Stimulated activated CD4-positive, alpha-beta T cell treated with anti-CD3 and anti-CD28 coated beads, Interleukin-4, amount 100 ng/mL, for 48 hours (primary cell): ENCODE data around the gene PIMREG.

Experiments used
- DNase-seq, 2 donors: peaks; one replicate each; pipeline ENCODE4 v3.0.0-alpha.2; 2020; ENCODE audit warnings: low read depth in 2 of 2

Gene PIMREG, protein sequence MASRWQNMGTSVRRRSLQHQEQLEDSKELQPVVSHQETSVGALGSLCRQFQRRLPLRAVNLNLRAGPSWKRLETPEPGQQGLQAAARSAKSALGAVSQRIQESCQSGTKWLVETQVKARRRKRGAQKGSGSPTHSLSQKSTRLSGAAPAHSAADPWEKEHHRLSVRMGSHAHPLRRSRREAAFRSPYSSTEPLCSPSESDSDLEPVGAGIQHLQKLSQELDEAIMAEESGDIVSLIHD

DNA sequence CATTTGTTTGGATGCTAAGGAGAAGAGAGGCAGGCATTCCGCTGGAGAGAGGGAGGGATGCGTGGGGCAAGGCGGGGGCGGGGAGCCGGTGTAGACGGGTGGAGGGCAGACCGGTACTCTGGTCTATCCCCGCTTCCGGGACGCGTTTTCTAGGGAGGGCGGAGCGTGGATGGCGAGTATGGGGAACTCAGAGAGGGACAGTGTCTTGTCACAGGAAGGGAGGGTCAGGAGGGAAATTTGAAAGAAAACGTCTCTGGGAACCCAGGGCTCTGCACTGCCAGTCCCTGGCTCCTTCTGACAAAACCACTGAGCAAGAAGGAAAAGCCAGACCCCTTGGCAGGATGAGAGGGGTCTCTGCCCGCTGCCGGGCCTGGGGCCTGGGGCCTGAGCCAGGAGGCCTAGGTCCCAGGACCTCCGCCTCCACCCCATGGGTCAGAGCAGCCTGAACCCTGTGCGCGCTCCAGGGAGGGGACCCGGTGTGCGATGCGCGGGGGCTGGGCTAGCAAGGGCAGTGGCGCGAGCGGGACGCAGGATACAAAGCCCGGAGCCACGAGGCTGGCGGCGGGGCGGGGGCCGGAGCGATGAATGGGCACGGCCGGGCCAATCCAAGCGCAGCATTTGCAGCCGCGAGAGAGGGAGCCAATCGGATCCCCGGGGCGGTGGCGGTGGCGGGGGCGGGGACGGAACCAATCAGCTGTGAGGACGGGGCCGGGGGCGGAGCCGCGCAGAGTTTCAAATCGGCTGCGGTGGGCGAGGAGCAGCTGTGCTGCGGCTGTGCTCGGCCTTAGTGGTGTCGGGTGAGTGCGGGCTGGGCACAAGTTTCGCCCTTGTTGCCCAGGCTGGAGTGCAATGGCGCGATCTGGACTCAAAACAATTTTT is at the start of gene PIMREG:
Gene PIMREG, plus strand, starts transcription at position 764 of the 879 bp plus-strand sequence. CDS start 656 bp downstream, outside the sequence.
- peak; percentile 91 to 96 for DNase-seq

- DNase-seq, result no peak
Observed at GRCh38 chr17:6398955-6399354, 45.3 kb upstream of the PIMREG start.

- no peak for DNase-seq
Observed at GRCh38 chr17:6402258-6402657, 42.0 kb upstream of the PIMREG start.

DNA sequence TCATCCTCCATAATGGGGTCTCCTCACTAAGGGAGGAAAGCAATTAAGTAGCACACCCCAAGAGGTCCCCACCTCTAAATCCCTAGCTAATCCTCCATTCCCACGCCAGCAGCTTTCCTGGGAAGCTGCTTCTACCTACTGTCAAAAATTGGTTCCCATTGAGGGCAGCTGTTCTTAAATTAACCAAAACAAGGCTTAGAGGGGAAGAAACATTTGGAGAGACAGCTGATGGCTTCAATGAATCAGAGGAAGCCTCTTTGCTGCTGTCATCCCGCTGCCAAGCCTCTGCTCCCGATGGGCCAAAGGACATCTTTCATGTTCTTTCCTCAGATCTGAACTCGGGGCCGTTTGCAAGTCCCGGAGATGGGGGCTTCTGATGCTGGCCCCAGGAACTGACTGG is 36.0 kb upstream of the PIMREG start:
- DNase-seq, result no peak

DNA sequence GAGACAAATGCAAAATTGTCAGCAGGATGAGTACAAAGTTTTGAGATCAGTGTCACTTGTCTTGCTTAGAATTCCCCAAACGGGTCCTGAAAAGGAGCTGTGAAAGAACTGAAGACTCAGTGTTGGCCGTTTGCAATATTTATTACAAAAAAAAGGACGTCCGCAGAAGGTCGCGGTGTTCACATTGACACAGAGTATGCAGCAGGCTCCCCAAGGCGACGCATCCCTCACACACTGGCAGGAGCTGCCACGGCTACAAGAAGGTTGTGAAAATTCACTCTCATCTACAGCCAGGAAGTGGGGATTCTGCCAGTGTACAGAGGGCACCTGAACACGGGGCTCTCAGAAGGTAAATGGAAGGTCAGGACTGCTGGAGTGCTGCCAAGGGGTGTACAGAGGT is 35.5 kb upstream of the PIMREG start:
- no peak for DNase-seq

DNA sequence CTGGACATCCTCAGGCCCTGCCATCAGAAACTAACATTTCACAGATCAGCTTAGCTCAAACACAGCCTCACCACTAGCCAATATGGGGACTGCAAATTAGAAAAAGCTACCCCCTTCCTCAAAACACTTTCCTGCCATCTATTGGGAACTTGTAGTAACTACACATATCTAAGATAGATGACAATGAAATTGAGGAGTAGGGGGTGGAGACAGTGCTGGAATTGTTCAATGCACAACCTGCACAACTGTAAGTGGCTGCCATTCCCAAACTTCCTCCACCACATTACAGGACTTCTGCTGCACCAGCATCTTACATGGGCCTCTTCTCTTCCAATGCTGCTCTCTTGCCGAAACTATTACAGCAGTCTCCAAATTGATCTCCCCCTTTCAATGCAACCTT is 31.2 kb upstream of the PIMREG start:
- no peak for DNase-seq

DNA sequence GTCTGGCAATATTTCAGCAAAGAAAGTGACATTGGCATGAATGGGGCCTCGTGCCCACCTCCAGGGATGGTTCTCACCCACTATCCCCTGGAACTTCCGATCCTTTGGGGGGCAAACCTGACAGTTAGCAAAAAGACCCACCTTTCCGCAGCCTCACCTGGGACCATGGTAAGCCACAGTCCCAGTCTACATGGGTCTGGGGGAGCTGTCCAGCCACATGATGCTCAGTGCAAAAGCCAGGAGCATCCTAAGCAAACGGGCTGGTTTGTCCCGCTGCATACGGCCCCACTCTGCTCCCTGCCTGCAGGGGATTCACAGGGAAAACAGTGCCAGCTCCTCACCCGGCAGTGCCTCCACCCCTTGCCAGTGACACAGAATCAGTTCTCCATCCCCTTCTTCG is 28.6 kb upstream of the PIMREG start:
- DNase-seq, result no peak

DNA sequence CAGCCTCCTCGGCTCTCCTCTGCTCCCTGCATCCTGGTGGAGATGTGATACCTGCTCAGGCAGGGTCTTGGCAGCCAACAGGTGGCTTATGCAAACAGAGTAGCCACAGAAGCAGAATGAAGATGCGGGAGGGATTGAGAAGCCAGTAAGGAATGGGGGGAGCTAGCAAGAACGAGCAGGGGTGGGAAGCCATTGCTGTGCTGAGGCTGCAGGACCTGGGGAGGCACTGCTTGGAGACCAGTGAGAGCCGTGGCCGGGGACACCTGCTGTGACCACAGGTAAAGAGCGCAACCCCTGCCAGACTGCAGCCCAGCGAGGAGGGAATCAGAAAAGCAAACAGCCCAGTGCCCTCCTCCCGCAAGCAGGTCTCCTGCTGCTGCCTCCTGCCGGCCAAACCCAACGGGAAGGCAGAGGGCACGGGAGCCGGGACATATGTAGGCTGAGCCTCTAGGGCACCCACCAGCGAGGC is 24.0 kb upstream of the PIMREG start:
- DNase-seq, result peak in 1 of 2 donors; percentile 26

GRCh38 chr17:6421700-6422604 is 22.3 kb upstream of the PIMREG start:
- DNase-seq, result peak; percentile 66 to 73

DNA sequence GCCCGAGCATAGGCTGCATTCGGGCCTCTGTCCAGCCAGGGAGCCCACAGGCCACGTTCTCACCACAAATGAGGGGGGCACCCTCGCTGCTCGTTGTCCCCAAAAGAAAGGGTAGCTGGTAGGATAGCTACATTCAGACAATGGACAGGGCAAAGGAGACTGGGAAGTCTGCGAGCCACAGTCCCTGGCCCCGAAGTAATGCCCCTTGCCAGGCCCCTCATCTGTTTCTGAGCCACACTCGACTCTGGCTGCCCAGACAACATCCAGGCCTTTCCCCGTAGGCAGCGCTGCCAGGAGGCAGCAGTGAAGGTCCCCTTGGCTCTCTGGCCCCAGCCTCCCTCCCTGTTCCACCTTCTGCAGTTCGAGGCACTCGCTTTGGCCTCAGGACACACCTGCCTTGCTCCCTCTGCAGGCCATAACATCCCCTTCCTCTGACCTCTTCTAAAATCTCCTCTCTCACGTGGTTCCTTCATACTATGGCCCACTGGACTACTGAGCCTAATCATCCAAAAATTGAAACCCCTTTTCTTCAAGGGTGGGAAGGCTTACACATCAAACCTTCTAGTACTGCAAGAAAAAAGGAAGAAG is 21.5 kb upstream of the PIMREG start:
- no peak for DNase-seq

DNA sequence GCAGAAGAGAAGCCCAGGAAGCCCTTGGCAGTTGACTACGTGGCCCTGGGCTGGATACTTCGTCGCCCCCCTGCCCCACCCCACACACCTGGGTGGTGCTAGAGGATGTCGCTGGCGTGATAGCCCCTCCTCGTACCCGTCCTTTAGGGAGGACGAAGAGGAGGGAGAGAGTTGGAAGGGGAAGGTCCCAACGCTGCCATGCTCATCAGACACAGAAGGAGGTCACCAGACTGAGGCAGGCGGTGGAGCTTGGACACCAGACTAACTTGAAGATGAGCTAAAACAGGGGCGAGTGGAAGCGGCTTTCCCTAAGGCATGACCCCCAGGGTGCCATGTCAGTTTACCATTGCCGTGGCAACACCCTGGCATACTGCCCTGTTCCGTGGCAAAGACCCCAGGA is 20.3 kb upstream of the PIMREG start:
- DNase-seq, result no peak

DNA sequence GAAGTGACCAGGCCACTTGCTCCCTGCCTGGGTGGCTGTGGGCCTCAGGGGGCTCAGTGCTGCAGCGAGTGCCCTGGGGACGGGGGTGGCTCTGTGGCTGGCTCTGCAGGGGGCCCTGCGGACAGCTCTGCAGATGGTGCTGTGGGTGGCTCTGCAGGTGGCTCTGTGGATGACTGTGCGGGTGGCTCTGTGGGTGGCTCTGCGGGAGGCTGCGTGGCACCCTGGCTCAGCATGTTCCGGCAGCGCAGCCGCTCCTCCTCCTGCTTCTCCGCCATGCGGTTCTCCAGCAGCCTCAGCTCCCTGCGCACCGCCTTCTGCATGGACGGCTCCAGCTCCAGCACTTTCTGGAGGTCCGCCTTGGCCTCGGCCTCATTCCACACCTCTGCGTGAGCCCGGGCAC is 18.8 kb upstream of the PIMREG start:
- DNase-seq, result no peak

GRCh38 chr17:6426356-6427101 is 17.7 kb upstream of the PIMREG start:
- DNase-seq, result no peak

GRCh38 chr17:6427279-6427781 is 16.9 kb upstream of the PIMREG start:
- DNase-seq, result peak; percentile 24 to 38

GRCh38 chr17:6428207-6428965 is 15.9 kb upstream of the PIMREG start:
- no peak for DNase-seq

DNA sequence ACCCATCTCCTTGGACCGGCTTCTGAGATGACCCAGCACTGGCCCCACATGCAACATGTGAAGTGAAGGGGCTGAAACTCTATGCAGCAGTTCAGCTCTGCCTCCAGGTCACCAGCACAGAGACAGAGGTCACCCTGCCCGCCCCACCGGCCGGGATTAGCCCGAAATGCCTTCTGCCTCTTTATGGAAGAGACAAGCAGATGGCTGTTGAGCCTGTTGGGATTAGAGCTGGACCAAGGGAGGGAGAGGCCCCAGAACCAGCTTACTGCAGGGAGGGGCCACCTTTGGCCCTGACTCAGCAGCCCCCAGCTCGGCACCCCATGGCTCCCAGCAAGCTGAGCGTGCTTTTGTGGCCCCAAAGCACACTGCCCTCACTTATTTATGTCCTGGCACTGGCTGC is 15.0 kb upstream of the PIMREG start:
- DNase-seq, result no peak

GRCh38 chr17:6430769-6431168 is 13.5 kb upstream of the PIMREG start:
- DNase-seq, result no peak

- DNase-seq, result no peak
Observed at GRCh38 chr17:6435051-6435450, 9.2 kb upstream of the PIMREG start, which contains the start of gene AIPL1. AIPL1 (minus strand) TSS chr17:6435121; CDS start chr17:6435104, 17 bp downstream.

GRCh38 chr17:6435968-6436367 is 8.3 kb upstream of the PIMREG start:
- DNase-seq, result peak; percentile 46 to 59

DNA sequence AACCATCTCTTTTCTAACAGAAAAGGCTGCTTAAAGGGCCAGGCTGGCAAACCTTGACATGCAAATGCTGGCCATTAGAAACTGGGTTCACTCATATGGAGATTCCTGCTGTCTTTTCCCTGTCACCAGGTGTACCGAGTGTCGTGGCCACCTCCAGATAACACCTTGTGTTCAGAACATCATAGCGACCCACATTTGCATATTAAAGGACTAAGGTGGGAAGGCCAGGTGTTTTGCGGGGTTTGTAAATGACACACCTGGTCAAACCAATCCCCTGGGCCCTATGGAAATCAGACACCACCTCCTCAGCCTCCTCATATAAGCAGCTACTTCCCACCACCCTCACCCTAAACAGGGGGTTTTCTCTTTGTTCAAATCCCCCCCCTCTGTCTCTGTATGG is 6.8 kb upstream of the PIMREG start:
- no peak for DNase-seq
